HepG2 (cell line): ENCODE results near the gene FCER1G. TPM values are rescaled to one million over a fixed set of nuclear protein-coding genes. Genes with fewer than 3 reads are reported as not detected.

Experiments used
- ATAC-seq: fragments of 200-7000 bp; cut with Tn5 transposase; 3 replicates; pipeline ENCODE4 v1.9.1; 2020; ENCODE audit warnings: mild to moderate bottlenecking, moderate library complexity
- BruUV-seq: library from RNA; stranded (reverse); fragments of 400-500 nt; replicated peaks from 2 replicates; lab custom pipeline; 2021; lab: Mats Ljungman, UMichigan
- CTCF ChIA-PET: fragments of 300-600 bp; formaldehyde crosslinking; extraction: SDS; loops from one replicate; lab custom pipeline; 2021; ENCODE audit warnings: low total read pairs, inconsistent platforms, low intra/inter-chr PET ratio; lab: Yijun Ruan, JAX
- POLR2A ChIA-PET: fragments of 350-600 bp; sonication (Branson Sonifier 250); formaldehyde crosslinking; loops from one replicate; lab custom pipeline; 2020; ENCODE audit warnings: antibody characterized with exemption, inconsistent platforms; lab: Yijun Ruan, JAX
- DNase-seq: peaks from one replicate; pipeline ENCODE4 v3.0.0-alpha.2; 2015; ENCODE audit warnings: low spot score
- FAIRE-seq: peaks from 3 replicates; lab custom pipeline; 2011; peaks lifted over from hg19 to GRCh38; lab: Jason Lieb, UNC
- H2AFZ ChIP-seq: one replicate; pipeline ENCODE4 v1.6.1; 2011; ENCODE audit warnings: low read length, inconsistent platforms
- H3K27ac ChIP-seq: fragments of 300-600 bp; 3 replicates; pipeline ENCODE4 v1.8.0; 2011; ENCODE audit warnings: mixed run types, mild to moderate bottlenecking, mixed read lengths, low read length, inconsistent platforms; ENCODE audit not compliant: insufficient read depth; ENCODE audit errors: extremely low read length
- H3K27me3 ChIP-seq, 2 experiments: fragments of 200-600 bp in 1 of 2; 2 replicates in 1 of 2; 3 replicates in 1 of 2; pipeline versions ENCODE4 v1.6.0 to v1.8.0; 2011; ENCODE audit warnings: low read length in 2 of 2, mild to moderate bottlenecking in 2 of 2, moderate library complexity in 2 of 2, inconsistent platforms in 1 of 2; ENCODE audit not compliant: insufficient read depth in 2 of 2, control insufficient read depth in 1 of 2
- H3K36me3 ChIP-seq, 2 experiments: fragments of 200-600 bp in 1 of 2; replicated peaks in 1 of 2; 2 replicates in 1 of 2; 3 replicates in 1 of 2; pipeline versions ENCODE4 v1.5.1 to v1.8.0; 2011; ENCODE audit warnings: low read length in 2 of 2, inconsistent platforms in 1 of 2; ENCODE audit not compliant: insufficient read depth in 2 of 2, control insufficient read depth in 1 of 2
- H3K4me1 ChIP-seq: 2 replicates; pipeline ENCODE4 v1.5.1; 2012; ENCODE audit warnings: low read length, inconsistent platforms; ENCODE audit not compliant: insufficient read depth
- H3K4me2 ChIP-seq: 2 replicates; pipeline ENCODE4 v1.6.0; 2011; ENCODE audit warnings: low read depth, low read length, inconsistent platforms
- H3K4me3 ChIP-seq, 3 experiments: fragments of 200-600 bp in 1 of 3; sonication (generic), shearing (Covaris generic) in 1 of 3; replicated peaks in 1 of 3; 2 replicates each; pipeline ENCODE4 v1.5.1; 2011 to 2016; ENCODE audit warnings: low read length in 3 of 3, inconsistent platforms in 2 of 3, low read depth in 2 of 3, mild to moderate bottlenecking in 2 of 3, control low read depth in 1 of 3, mixed read lengths in 1 of 3; ENCODE audit not compliant: insufficient read depth in 1 of 3
- H3K79me2 ChIP-seq: one replicate; pipeline ENCODE4 v1.6.1; 2011; ENCODE audit warnings: low read length, inconsistent platforms; ENCODE audit not compliant: insufficient read depth
- H3K9ac ChIP-seq: 2 replicates; pipeline ENCODE4 v1.6.0; 2011; ENCODE audit warnings: mild to moderate bottlenecking, low read depth, low read length, inconsistent platforms; ENCODE audit not compliant: insufficient read depth
- H3K9me3 ChIP-seq: 2 replicates; pipeline ENCODE4 v1.5.1; 2012; ENCODE audit warnings: mild to moderate bottlenecking, low read length
- H4K20me1 ChIP-seq: 2 replicates; pipeline ENCODE4 v1.6.0; 2011; ENCODE audit warnings: inconsistent platforms, mild to moderate bottlenecking, low read length, moderate library complexity; ENCODE audit not compliant: insufficient read depth
- EEA1 ChIP-seq: sonication (generic); formaldehyde crosslinking; IDR thresholded peaks from 2 replicates; pipeline ENCODE4 v1.5.1; 2020; ENCODE audit warnings: mild to moderate bottlenecking, missing genetic modification reagents, borderline replicate concordance
- GFI1 ChIP-seq: sonication (generic); formaldehyde crosslinking; IDR thresholded peaks from 2 replicates; pipeline ENCODE4 v1.5.0; 2020; ENCODE audit warnings: missing genetic modification reagents, mild to moderate bottlenecking, borderline replicate concordance
- KAT7 ChIP-seq: IDR thresholded peaks from 2 replicates; pipeline ENCODE4 v1.6.1; 2018; ENCODE audit warnings: borderline replicate concordance, missing compliant biosample characterization
- NPAS2 ChIP-seq: sonication (generic); formaldehyde crosslinking; IDR thresholded peaks from 2 replicates; pipeline ENCODE4 v1.8.0; 2022; ENCODE audit warnings: mild to moderate bottlenecking, missing genetic modification reagents, borderline replicate concordance
- NR0B2 ChIP-seq: sonication (generic); formaldehyde crosslinking; IDR thresholded peaks from 2 replicates; pipeline ENCODE4 v1.4.0; 2020; ENCODE audit warnings: mild to moderate bottlenecking, missing genetic modification reagents
- RBFOX2 ChIP-seq: fragments of 200-400 bp; formaldehyde crosslinking; IDR thresholded peaks from 2 replicates; pipeline ENCODE4 v1.6.1; 2017; ENCODE audit warnings: low read depth, mild to moderate bottlenecking, low read length
- SRY ChIP-seq: sonication (generic); formaldehyde crosslinking; IDR thresholded peaks from 2 replicates; pipeline ENCODE4 v1.8.0; 2022; ENCODE audit warnings: mild to moderate bottlenecking, missing genetic modification reagents
- TFAP4 ChIP-seq: sonication (generic); IDR thresholded peaks from 2 replicates; pipeline ENCODE4 v1.6.1; 2016; ENCODE audit warnings: low read depth, borderline replicate concordance
- TFE3 ChIP-seq: IDR thresholded peaks from 2 replicates; pipeline ENCODE4 v1.6.1; 2016
- TGIF2 ChIP-seq: IDR thresholded peaks from 2 replicates; pipeline ENCODE4 v1.6.1; 2016; ENCODE audit warnings: control low read depth, missing compliant biosample characterization
- ZFP36L1 ChIP-seq: sonication (generic); formaldehyde crosslinking; IDR thresholded peaks from 2 replicates; pipeline ENCODE4 v1.8.0; 2022; ENCODE audit warnings: mild to moderate bottlenecking, missing genetic modification reagents, moderate library complexity
- ZNF414 ChIP-seq: sonication (generic); formaldehyde crosslinking; IDR thresholded peaks from 2 replicates; pipeline ENCODE4 v1.5.0; 2020; ENCODE audit warnings: missing genetic modification reagents
- ZNF547 ChIP-seq: sonication (generic); formaldehyde crosslinking; IDR thresholded peaks from 2 replicates; pipeline ENCODE4 v1.5.1; 2020; ENCODE audit warnings: mild to moderate bottlenecking, missing genetic modification reagents
- ZNF614 ChIP-seq: IDR thresholded peaks from 2 replicates; pipeline ENCODE4 v1.6.1; 2018; ENCODE audit warnings: missing biosample characterization, missing genetic modification reagents, inconsistent platforms, borderline replicate concordance
- ZNF615 ChIP-seq: sonication (generic); formaldehyde crosslinking; IDR thresholded peaks from 2 replicates; pipeline ENCODE4 v1.5.0; 2020; ENCODE audit warnings: mild to moderate bottlenecking, missing genetic modification reagents, borderline replicate concordance
- ZNF652 ChIP-seq: IDR thresholded peaks from 2 replicates; pipeline ENCODE4 v1.6.1; 2016; ENCODE audit warnings: low read depth, borderline replicate concordance
- ZNF691 ChIP-seq: sonication (generic); formaldehyde crosslinking; IDR thresholded peaks from 2 replicates; pipeline ENCODE4 v1.4.0; 2020; ENCODE audit warnings: missing genetic modification reagents, low read depth, mild to moderate bottlenecking, borderline replicate concordance
- ZNF772 ChIP-seq: sonication (generic); formaldehyde crosslinking; IDR thresholded peaks from 2 replicates; pipeline ENCODE4 v1.5.0; 2020; ENCODE audit warnings: mild to moderate bottlenecking, missing genetic modification reagents
- ZNF883 ChIP-seq: sonication (generic); formaldehyde crosslinking; IDR thresholded peaks from 2 replicates; pipeline ENCODE4 v1.5.1; 2020; ENCODE audit warnings: mild to moderate bottlenecking, missing genetic modification reagents; ENCODE audit errors: not compliant biosample characterization
- WGBS: methylation state at CpG from one replicate; pipeline ENCODE4 v1.1.6; 2017; ENCODE audit warnings: low lambda C conversion rate; 5-methylcytosine and 5-hydroxymethylcytosine counted together
- in situ Hi-C: cut with HindIII; loops from 2 replicates; pipeline ENCODE4 v1.10.0; 2017; ENCODE audit warnings: low pct_unique_long_range_greater_than_20kb; ENCODE audit not compliant: extremely low pct_ligation_motif_present
- intact Hi-C: fragments of 100-400 bp; cut with micrococcal nuclease; formaldehyde crosslinking; loops from one replicate; pipeline ENCODE4 v1.10.0; 2022; ENCODE audit not compliant: unreplicated experiment
- polyA plus RNA-seq, 8 experiments: library from polyadenylated mRNA; depleted of rRNA in 3 of 8; stranded (reverse) in 7 of 8; unstranded in 1 of 8; fragments of >200 nt; fragmentation: Illumina TruSeq in 4 of 8; extraction: Trizol in 4 of 8; gene quantifications; 2 replicates each; pipeline versions ENCODE4 v1.2.1 to v1.2.3, GENCODE V29; 2011 to 2016; ENCODE audit warnings: low read depth in 4 of 8, missing spikeins in 1 of 8, mixed read lengths in 1 of 8; ENCODE audit not compliant: insufficient read depth in 1 of 8
- total RNA-seq, 5 experiments: library from RNA; depleted of rRNA; stranded (reverse); fragments of >200 nt; fragmentation: Illumina TruSeq; extraction: Trizol; gene quantifications; 2 replicates each; pipeline ENCODE4 v1.2.3, GENCODE V29; 2016; ENCODE audit warnings: low read depth in 1 of 5

Gene FCER1G
- total and polyA plus RNA-seq, 2 of the 13 experiments (the other 11 are each of a cell fraction or from before 2014, with no cell fraction given) = 1.3 to 6.4 TPM

- no TSS peak for BruUV-seq
- POLR2A ChIA-PET = interaction anchor here (0.7 to 12.5 kb wide), 23 partner anchors 9 to 204 kb away, joined by 3 to 357 read pairs (median 6); partner anchors contain the start of genes ADAMTS4, CFAP126, DEDD and F11R
- peak overlapping the region; percentile 96 for H3K9ac ChIP-seq
- CTCF ChIA-PET = interaction anchor here (2.0 to 3.7 kb wide), 2 partner anchors 16 to 66 kb away, joined by 22 to 36 read pairs; no protein-coding TSS in a partner anchor
- ATAC-seq = peak; percentile 3
- intact Hi-C loops = loop anchor here (1.0 to 5.0 kb wide), 3 partner anchors 22 to 87 kb away; partner anchors contain the start of genes NDUFS2 and SDHC
- 3% methylated on average over 7 of the region's 7 CpGs for WGBS
- FAIRE-seq = no peak
- peak overlapping the region; percentile 80 for H3K4me2 ChIP-seq
- peaks cover 32% of the 10 kb centered on the region for H3K79me2 ChIP-seq
- H2AFZ ChIP-seq = no peak overlapping the region
- H3K27ac ChIP-seq = peak overlapping the region; percentile 99
- no peaks in the 10 kb centered on the region for H3K9me3 ChIP-seq
- in situ Hi-C loops = loop anchor here (5.0 to 10.0 kb wide), 2 partner anchors 67 to 160 kb away; no protein-coding TSS in a partner anchor
- H3K4me3 ChIP-seq = peak overlapping the region; percentile 38 to 81 (median 54)
- peaks cover 11% of the 10 kb centered on the region for H4K20me1 ChIP-seq
- no peaks in the 10 kb centered on the region; a peak in 1 of 5 replicates for H3K27me3 ChIP-seq
- peaks cover 13 to 39% of the 10 kb centered on the region in 2 experiments for H3K36me3 ChIP-seq
- H3K4me1 ChIP-seq = peaks cover 62% of the 10 kb centered on the region
- DNase-seq = peak; percentile 55
- TF ChIP-seq ZFP36L1 (CRISPR knock-in tag) (0 out of 2 replicates have a peak, but pooled peaks have one; percentile 21), TFE3 (0 out of 2 replicates have a peak, but pooled peaks have one; percentile 6), TFAP4 (peak; percentile 52; the same call in 1 of the 2 replicates), SRY (CRISPR knock-in tag) (0 out of 2 replicates have a peak, but pooled peaks have one; percentile 10), KAT7 (CRISPR knock-in tag) (0 out of 2 replicates have a peak, but pooled peaks have one; percentile 4), ZNF883 (CRISPR knock-in tag) (no peak), ZNF772 (CRISPR knock-in tag) (peak; percentile 9; the same call in 1 of the 2 replicates), NPAS2 (CRISPR knock-in tag) (no peak), ZNF691 (CRISPR knock-in tag) (0 out of 2 replicates have a peak, but pooled peaks have one; percentile 23), GFI1 (CRISPR knock-in tag) (0 out of 2 replicates have a peak, but pooled peaks have one; percentile 3), ZNF547 (CRISPR knock-in tag) (0 out of 2 replicates have a peak, but pooled peaks have one; percentile 8), ZNF614 (CRISPR knock-in tag) (0 out of 2 replicates have a peak, but pooled peaks have one; percentile 8), EEA1 (CRISPR knock-in tag) (no peak), ZNF652 (CRISPR knock-in tag) (peak; percentile 94), NR0B2 (CRISPR knock-in tag) (no peak), ZNF414 (CRISPR knock-in tag) (0 out of 2 replicates have a peak, but pooled peaks have one; percentile 21), TGIF2 (CRISPR knock-in tag) (no peak), RBFOX2 (0 out of 2 replicates have a peak, but pooled peaks have one; percentile 34), ZNF615 (0 out of 2 replicates have a peak, but pooled peaks have one; percentile 40)
Observed at GRCh38 chr1:161225178-161225533, 10.1 kb downstream of the FCER1G start.
